Kidney (tissue), 14 donors: ENCODE measurements around the gene ZDHHC8. TPM values are rescaled to one million over a fixed set of nuclear protein-coding genes. Genes with fewer than 3 reads are reported as not detected.

ENCODE experiments used
- DNase-seq, 5 donors: peaks; one replicate each; pipeline ENCODE4 v3.0.0-alpha.2; 2013 to 2020
- FAIRE-seq: peaks from 2 replicates; lab custom pipeline; 2012; peaks lifted over from hg19 to GRCh38; lab: Jason Lieb, UNC
- H3K27ac ChIP-seq, 2 donors: one replicate each; pipeline ENCODE4 v1.7.0; 2013; ENCODE audit warnings: low read depth in 2 of 2, low read length in 2 of 2, inconsistent platforms in 1 of 2
- H3K27me3 ChIP-seq: one replicate; pipeline ENCODE4 v1.7.1; 2013; ENCODE audit warnings: low read length, inconsistent platforms; ENCODE audit not compliant: control insufficient read depth, insufficient read depth
- H3K36me3 ChIP-seq, 3 donors: one replicate each; pipeline versions ENCODE4 v1.7.0 to v1.7.1; 2013; ENCODE audit warnings: low read length in 3 of 3, control low read depth in 1 of 3, inconsistent platforms in 1 of 3; ENCODE audit not compliant: insufficient read depth in 3 of 3, control insufficient read depth in 2 of 3
- H3K4me1 ChIP-seq, 3 donors: one replicate each; pipeline versions ENCODE4 v1.7.0 to v1.7.1; 2013; ENCODE audit warnings: low read length in 3 of 3, inconsistent platforms in 1 of 3, low read depth in 1 of 3; ENCODE audit not compliant: control insufficient read depth in 2 of 3, insufficient read depth in 2 of 3
- H3K4me3 ChIP-seq, 3 donors: one replicate each; pipeline versions ENCODE4 v1.7.0 to v1.8.1; 2013; ENCODE audit warnings: low read length in 3 of 3, control low read depth in 1 of 3, inconsistent platforms in 1 of 3
- H3K9ac ChIP-seq, 3 donors: one replicate each; pipeline versions ENCODE4 v1.7.0 to v1.7.1; 2013; ENCODE audit warnings: low read length in 3 of 3, control low read depth in 1 of 3, inconsistent platforms in 1 of 3
- H3K9me3 ChIP-seq, 3 donors: one replicate each; pipeline versions ENCODE4 v1.7.0 to v1.7.1; 2013; ENCODE audit warnings: low read length in 3 of 3, control low read depth in 1 of 3, inconsistent platforms in 1 of 3; ENCODE audit not compliant: control insufficient read depth in 2 of 3, insufficient read depth in 1 of 3
- CTCF ChIP-seq: IDR thresholded peaks from 3 replicates; pipeline ENCODE4 v1.5.1; 2012; ENCODE audit warnings: mild to moderate bottlenecking, moderate library complexity, borderline replicate concordance; ENCODE audit not compliant: insufficient read depth; ENCODE audit errors: extremely low read depth
- intact Hi-C: fragments of 100-400 bp; cut with DNase I; formaldehyde crosslinking; loops from one replicate; pipeline ENCODE4 v1.11.1; 2022
- polyA plus RNA-seq: library from polyadenylated mRNA; stranded (reverse); fragments of 350-450 nt; fragmentation: Illumina TruSeq; extraction: RNeasy Lipid Tissue Mini Kit (QIAGEN cat#74804); gene quantifications from one replicate; pipeline ENCODE4 v1.2.3, GENCODE V29; 2014; ENCODE audit warnings: low read depth, low replicate concordance; ENCODE audit not compliant: insufficient read depth
- total RNA-seq: library from RNA; stranded (reverse); fragmentation: NEBNext Ultra II Directional; extraction: Animal tissue kit (Norgen Biotek cat#: 25700); gene quantifications from one replicate; pipeline ENCODE4 v1.2.1, GENCODE V29; 2021
- donor health status: control.
- donor health status: control.
- donor health status: control.
- donor health status: control.
- donor health status: control.
- donor health status: DM: yes; HTN: yes; CAD: no.
- donor health status: Normal renal cell carcinoma (clear cell type).

The ZDHHC8 gene
- total and polyA plus RNA-seq, 2 donors from 2014 or later, result 18.8 to 57.1 TPM

- intact Hi-C loops, result loop anchor here (10.0 kb wide), 1 partner anchor 86 kb away; the partner anchor contains the start of gene TANGO2
- peak in 2 of 5 donors; percentile 39 to 42 for DNase-seq
- FAIRE-seq, result no peak
- Histone ChIP-seq H3K36me3 (peaks cover 0 to 47% (median 28%) of the 10 kb centered on the region in 3 donors), H3K9me3 (no peaks in the 10 kb centered on the region), H3K4me3 (no peak overlapping the region), H3K27me3 (no peaks in the 10 kb centered on the region), H3K27ac (no peak overlapping the region), H3K9ac (no peak overlapping the region), H3K4me1 (peaks cover 0 to 6% (median 0%) of the 10 kb centered on the region in 3 donors)
- TF ChIP-seq CTCF, result peak; percentile 4
Measured at GRCh38 chr22:20111045-20111688, 20.4 kb upstream of the ZDHHC8 start.

- peak in 1 of 5 donors; percentile 49 for DNase-seq
- no peak overlapping the region for H3K27ac ChIP-seq
- no peaks in the 10 kb centered on the region for H3K9me3 ChIP-seq
- TF ChIP-seq CTCF, result no peak
- no peak overlapping the region for H3K9ac ChIP-seq
- H3K4me1 ChIP-seq, result peaks cover 0 to 9% (median 0%) of the 10 kb centered on the region in 3 donors
- intact Hi-C loops, result loop anchor here (10.0 kb wide), 1 partner anchor 87 kb away; the partner anchor contains the start of gene TANGO2
- FAIRE-seq, result no peak
- peaks cover 0 to 39% (median 20%) of the 10 kb centered on the region in 3 donors for H3K36me3 ChIP-seq
- no peak overlapping the region for H3K4me3 ChIP-seq
- H3K27me3 ChIP-seq, result no peaks in the 10 kb centered on the region
Measured at GRCh38 chr22:20111689-20112622, 19.6 kb upstream of the ZDHHC8 start.

GRCh38 chr22:20112623-20113511, 18.7 kb upstream of the ZDHHC8 start:
- Histone ChIP-seq H3K27me3 (no peaks in the 10 kb centered on the region), H3K27ac (no peak overlapping the region), H3K4me1 (peaks cover 0 to 9% (median 0%) of the 10 kb centered on the region in 3 donors), H3K9ac (no peak overlapping the region), H3K4me3 (no peak overlapping the region), H3K9me3 (no peaks in the 10 kb centered on the region), H3K36me3 (peaks cover 0 to 30% (median 11%) of the 10 kb centered on the region in 3 donors)
- no peak for TF ChIP-seq CTCF
- FAIRE-seq (no peak), DNase-seq (peak in 1 of 5 donors; percentile 73)
- intact Hi-C loops, result loop anchor here (10.0 kb wide), 1 partner anchor 88 kb away; the partner anchor contains the start of gene TANGO2
